HL-60 (cell line): ENCODE measurements around the gene CLPX.
"Not testable (repeated sequence)": the region's sequence is repeated elsewhere in the genome, so short reads cannot be mapped to it uniquely, and the experiment has no call there.

Experiments
- DNase-seq, 2 experiments: peaks; one replicate each; pipeline ENCODE4 v3.0.0-alpha.2; 2010 to 2020; ENCODE audit warnings: low read depth in 1 of 2, low spot score in 1 of 2
- H3K27ac ChIP-seq: fragments of 250-450 bp; sonication (Bioruptor Pico); replicated peaks from 2 replicates; pipeline ENCODE4 v1.5.1; 2020; ENCODE audit warnings: mild to moderate bottlenecking, moderate library complexity
- H3K27me3 ChIP-seq: fragments of 250-450 bp; sonication (Bioruptor Pico); 2 replicates; pipeline ENCODE4 v1.5.1; 2021; ENCODE audit warnings: mild to moderate bottlenecking, moderate library complexity; ENCODE audit not compliant: insufficient read depth, poor library complexity, severe bottlenecking
- H3K4me3 ChIP-seq: replicated peaks from 2 replicates; pipeline ENCODE4 v1.5.1; 2011; ENCODE audit warnings: mild to moderate bottlenecking, control low read depth, low read length; ENCODE audit not compliant: insufficient read depth
- GABPA ChIP-seq: IDR thresholded peaks from 2 replicates; pipeline ENCODE4 v1.6.1; 2012; ENCODE audit warnings: low read depth
- POLR2AphosphoS5 ChIP-seq: IDR thresholded peaks from 2 replicates; pipeline ENCODE4 v1.6.1; 2012; ENCODE audit warnings: low read depth
- SPI1 ChIP-seq: IDR thresholded peaks from 2 replicates; pipeline ENCODE4 v1.6.1; 2012; ENCODE audit warnings: low read depth, mild to moderate bottlenecking, borderline replicate concordance
- TF ChIP-seq, protein P1 (sequence below): IDR thresholded peaks from 2 replicates; pipeline ENCODE4 v1.6.1; 2012; ENCODE audit warnings: low read depth; ENCODE audit not compliant: insufficient replicate concordance
- TF ChIP-seq, protein P2 (sequence below): IDR thresholded peaks from one replicate; pipeline ENCODE4 v1.5.1; 2011; ENCODE audit warnings: low read length, control low read depth, inconsistent platforms; ENCODE audit not compliant: insufficient read depth

Gene CLPX

GRCh38 chr15:65182538-65182937, 2.6 kb downstream of the CLPX start:
- H3K4me3 ChIP-seq, result no peak overlapping the region
- no peak for DNase-seq
- TF ChIP-seq, protein P1, sequence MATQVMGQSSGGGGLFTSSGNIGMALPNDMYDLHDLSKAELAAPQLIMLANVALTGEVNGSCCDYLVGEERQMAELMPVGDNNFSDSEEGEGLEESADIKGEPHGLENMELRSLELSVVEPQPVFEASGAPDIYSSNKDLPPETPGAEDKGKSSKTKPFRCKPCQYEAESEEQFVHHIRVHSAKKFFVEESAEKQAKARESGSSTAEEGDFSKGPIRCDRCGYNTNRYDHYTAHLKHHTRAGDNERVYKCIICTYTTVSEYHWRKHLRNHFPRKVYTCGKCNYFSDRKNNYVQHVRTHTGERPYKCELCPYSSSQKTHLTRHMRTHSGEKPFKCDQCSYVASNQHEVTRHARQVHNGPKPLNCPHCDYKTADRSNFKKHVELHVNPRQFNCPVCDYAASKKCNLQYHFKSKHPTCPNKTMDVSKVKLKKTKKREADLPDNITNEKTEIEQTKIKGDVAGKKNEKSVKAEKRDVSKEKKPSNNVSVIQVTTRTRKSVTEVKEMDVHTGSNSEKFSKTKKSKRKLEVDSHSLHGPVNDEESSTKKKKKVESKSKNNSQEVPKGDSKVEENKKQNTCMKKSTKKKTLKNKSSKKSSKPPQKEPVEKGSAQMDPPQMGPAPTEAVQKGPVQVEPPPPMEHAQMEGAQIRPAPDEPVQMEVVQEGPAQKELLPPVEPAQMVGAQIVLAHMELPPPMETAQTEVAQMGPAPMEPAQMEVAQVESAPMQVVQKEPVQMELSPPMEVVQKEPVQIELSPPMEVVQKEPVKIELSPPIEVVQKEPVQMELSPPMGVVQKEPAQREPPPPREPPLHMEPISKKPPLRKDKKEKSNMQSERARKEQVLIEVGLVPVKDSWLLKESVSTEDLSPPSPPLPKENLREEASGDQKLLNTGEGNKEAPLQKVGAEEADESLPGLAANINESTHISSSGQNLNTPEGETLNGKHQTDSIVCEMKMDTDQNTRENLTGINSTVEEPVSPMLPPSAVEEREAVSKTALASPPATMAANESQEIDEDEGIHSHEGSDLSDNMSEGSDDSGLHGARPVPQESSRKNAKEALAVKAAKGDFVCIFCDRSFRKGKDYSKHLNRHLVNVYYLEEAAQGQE, result no peak
- no peak for TF ChIP-seq POLR2AphosphoS5
- TF ChIP-seq GABPA, result no peak
- TF ChIP-seq, protein P2, sequence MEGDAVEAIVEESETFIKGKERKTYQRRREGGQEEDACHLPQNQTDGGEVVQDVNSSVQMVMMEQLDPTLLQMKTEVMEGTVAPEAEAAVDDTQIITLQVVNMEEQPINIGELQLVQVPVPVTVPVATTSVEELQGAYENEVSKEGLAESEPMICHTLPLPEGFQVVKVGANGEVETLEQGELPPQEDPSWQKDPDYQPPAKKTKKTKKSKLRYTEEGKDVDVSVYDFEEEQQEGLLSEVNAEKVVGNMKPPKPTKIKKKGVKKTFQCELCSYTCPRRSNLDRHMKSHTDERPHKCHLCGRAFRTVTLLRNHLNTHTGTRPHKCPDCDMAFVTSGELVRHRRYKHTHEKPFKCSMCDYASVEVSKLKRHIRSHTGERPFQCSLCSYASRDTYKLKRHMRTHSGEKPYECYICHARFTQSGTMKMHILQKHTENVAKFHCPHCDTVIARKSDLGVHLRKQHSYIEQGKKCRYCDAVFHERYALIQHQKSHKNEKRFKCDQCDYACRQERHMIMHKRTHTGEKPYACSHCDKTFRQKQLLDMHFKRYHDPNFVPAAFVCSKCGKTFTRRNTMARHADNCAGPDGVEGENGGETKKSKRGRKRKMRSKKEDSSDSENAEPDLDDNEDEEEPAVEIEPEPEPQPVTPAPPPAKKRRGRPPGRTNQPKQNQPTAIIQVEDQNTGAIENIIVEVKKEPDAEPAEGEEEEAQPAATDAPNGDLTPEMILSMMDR, result no peak
- TF ChIP-seq SPI1, result peak; percentile 28; the same call in 1 of the 2 replicates
- H3K27me3 ChIP-seq, result no peaks in the 10 kb centered on the region
- H3K27ac ChIP-seq, result no peak overlapping the region

DNA sequence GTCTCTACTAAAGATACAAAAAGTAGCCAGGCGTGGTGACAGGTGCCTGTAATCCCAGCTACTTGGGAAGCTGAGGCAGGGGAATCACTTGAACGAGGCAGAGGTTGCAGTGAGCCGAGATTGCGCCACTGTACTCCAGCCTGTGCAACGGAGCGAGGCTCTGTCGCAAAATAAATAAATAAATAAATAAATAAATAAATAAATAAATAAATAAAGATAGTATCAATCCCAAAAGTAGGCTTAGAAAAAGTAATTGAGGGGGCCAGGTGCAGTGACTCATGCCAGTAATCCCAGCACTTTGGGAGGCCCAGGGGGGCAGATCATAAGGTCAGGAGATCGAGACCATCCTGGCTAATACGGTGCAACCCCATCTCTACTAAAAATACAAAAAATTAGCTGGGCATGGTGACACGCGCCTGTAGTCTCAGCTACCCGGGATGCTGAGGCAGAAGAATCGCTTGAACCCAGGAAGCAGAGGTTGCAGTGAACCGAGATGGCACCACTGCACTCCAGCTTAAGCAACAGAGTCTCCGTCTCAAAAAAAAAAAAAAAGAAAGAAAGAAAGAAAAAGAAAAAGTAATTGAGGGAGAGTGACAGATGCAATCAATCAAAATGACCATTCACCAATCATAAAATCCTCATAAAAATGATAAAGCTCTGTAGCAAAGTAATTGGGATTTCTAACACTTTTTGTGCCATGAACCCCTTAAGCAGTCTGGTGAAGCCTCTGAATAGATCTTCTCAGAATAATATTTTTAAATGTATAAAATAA, 3.4 kb downstream of the CLPX start:
- not testable (repeated sequence) for H3K27me3 ChIP-seq, H3K4me3 ChIP-seq, H3K27ac ChIP-seq, DNase-seq

- H3K27me3 ChIP-seq, result no peaks in the 10 kb centered on the region
Measured at GRCh38 chr15:65180167-65180566, 5.0 kb downstream of the CLPX start.

GRCh38 chr15:65177901-65178300, 7.2 kb downstream of the CLPX start:
- Histone ChIP-seq H3K27ac (no peak overlapping the region), H3K4me3 (no peak overlapping the region), H3K27me3 (no peaks in the 10 kb centered on the region)
- TF ChIP-seq POLR2AphosphoS5, result no peak
- TF ChIP-seq, protein P2, result no peak
- TF ChIP-seq SPI1, result no peak
- no peak for TF ChIP-seq GABPA
- DNase-seq, result no peak

More at GRCh38 chr15:65180167-65180566, 5.0 kb downstream of the CLPX start:
- no peak for TF ChIP-seq GABPA
- TF ChIP-seq, protein P1, result no peak
- TF ChIP-seq, protein P2, result no peak
- no peak for DNase-seq
- H3K27ac ChIP-seq, result no peak overlapping the region
- H3K4me3 ChIP-seq, result no peak overlapping the region
